SK-N-DZ (cell line): ENCODE measurements around the gene MFAP2. TPM values are rescaled to one million over a fixed set of nuclear protein-coding genes. Genes with fewer than 3 reads are reported as not detected.

Experiments
- DNase-seq: peaks from one replicate; pipeline ENCODE4 v3.0.0-alpha.2; 2015; ENCODE audit warnings: low spot score
- polyA plus RNA-seq, 2 experiments: library from polyadenylated mRNA; depleted of rRNA; stranded (reverse); fragments of >200 nt; gene quantifications; 2 replicates each; pipeline ENCODE4 v1.2.3, GENCODE V29; 2014

The MFAP2 gene
- polyA plus RNA-seq (2014; cell fraction: cytosol; rRNA removed): 29.0 and 36.0 TPM in 2 replicates
- polyA plus RNA-seq (2014; cell fraction: nucleus; rRNA removed): 59.3 and 60.8 TPM in 2 replicates

- DNase-seq: no peak
Measured at GRCh38 chr1:16980473-16981268, at the start of gene MFAP2. MFAP2 (minus strand) TSS chr1:16980620; CDS start chr1:16978273, 2,347 bp downstream.

- no peak for DNase-seq
Measured at GRCh38 chr1:17030206-17030605, 49.8 kb upstream of the MFAP2 start.

- DNase-seq: no peak
Measured at GRCh38 chr1:17028662-17029188, 48.3 kb upstream of the MFAP2 start.

- no peak for DNase-seq
Measured at GRCh38 chr1:17027900-17028299, 47.5 kb upstream of the MFAP2 start.

- DNase-seq: no peak
Measured at GRCh38 chr1:17027403-17027802, 47.0 kb upstream of the MFAP2 start.

- DNase-seq: no peak
Measured at GRCh38 chr1:17024721-17025120, 44.3 kb upstream of the MFAP2 start.

- no peak for DNase-seq
Measured at GRCh38 chr1:17023573-17023972, 43.2 kb upstream of the MFAP2 start.

GRCh38 chr1:17023102-17023501 is 42.7 kb upstream of the MFAP2 start:
- DNase-seq: no peak

- no peak for DNase-seq
Measured at GRCh38 chr1:17021896-17022295, 41.5 kb upstream of the MFAP2 start.

GRCh38 chr1:17020502-17020901 is 40.1 kb upstream of the MFAP2 start:
- no peak for DNase-seq

- no peak for DNase-seq
Measured at GRCh38 chr1:17018849-17019248, 38.4 kb upstream of the MFAP2 start.

GRCh38 chr1:17017435-17017834 is 37.0 kb upstream of the MFAP2 start:
- no peak for DNase-seq

- no peak for DNase-seq
Measured at GRCh38 chr1:17016317-17016661, 35.9 kb upstream of the MFAP2 start.

- DNase-seq: no peak
Measured at GRCh38 chr1:17014671-17015567, 34.5 kb upstream of the MFAP2 start.

- no peak for DNase-seq
Measured at GRCh38 chr1:17013491-17014320, 33.3 kb upstream of the MFAP2 start.

- DNase-seq: no peak
Measured at GRCh38 chr1:17012775-17013490, 32.5 kb upstream of the MFAP2 start.

- peak; percentile 78 for DNase-seq
Measured at GRCh38 chr1:17011439-17012307, 31.3 kb upstream of the MFAP2 start, which contains the start of gene ATP13A2. ATP13A2 (minus strand) TSS chr1:17011928; CDS start chr1:17011738, 190 bp downstream.

GRCh38 chr1:17011092-17011438 is 30.6 kb upstream of the MFAP2 start:
- no peak for DNase-seq

GRCh38 chr1:17009706-17010105 is 29.3 kb upstream of the MFAP2 start:
- DNase-seq: no peak
